ENCODE results near the gene PCBP3.

- TF ChIP-seq, protein P1, sequence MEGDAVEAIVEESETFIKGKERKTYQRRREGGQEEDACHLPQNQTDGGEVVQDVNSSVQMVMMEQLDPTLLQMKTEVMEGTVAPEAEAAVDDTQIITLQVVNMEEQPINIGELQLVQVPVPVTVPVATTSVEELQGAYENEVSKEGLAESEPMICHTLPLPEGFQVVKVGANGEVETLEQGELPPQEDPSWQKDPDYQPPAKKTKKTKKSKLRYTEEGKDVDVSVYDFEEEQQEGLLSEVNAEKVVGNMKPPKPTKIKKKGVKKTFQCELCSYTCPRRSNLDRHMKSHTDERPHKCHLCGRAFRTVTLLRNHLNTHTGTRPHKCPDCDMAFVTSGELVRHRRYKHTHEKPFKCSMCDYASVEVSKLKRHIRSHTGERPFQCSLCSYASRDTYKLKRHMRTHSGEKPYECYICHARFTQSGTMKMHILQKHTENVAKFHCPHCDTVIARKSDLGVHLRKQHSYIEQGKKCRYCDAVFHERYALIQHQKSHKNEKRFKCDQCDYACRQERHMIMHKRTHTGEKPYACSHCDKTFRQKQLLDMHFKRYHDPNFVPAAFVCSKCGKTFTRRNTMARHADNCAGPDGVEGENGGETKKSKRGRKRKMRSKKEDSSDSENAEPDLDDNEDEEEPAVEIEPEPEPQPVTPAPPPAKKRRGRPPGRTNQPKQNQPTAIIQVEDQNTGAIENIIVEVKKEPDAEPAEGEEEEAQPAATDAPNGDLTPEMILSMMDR (IDR thresholded peaks at IDR 0.05): no peak
- TF ChIP-seq POLR2AphosphoS5 (IDR thresholded peaks at IDR 0.05; ENCODE audit: low read depth, low read length): no peak
- no peak for TF ChIP-seq TCF7L2 (IDR thresholded peaks at IDR 0.05; ENCODE audit: low read depth, low read length)
- no peak for TF ChIP-seq REST (IDR thresholded peaks at IDR 0.05; ENCODE audit: insufficient read depth in 1 of 2, low read depth in 2 of 2, low read length in 1 of 2)
Measured at GRCh38 chr21:45725844-45726200, 82.3 kb downstream of the PCBP3 start.

Measured in Panc1 (cell line).